ENCODE results near the gene ADARB2.

DNA sequence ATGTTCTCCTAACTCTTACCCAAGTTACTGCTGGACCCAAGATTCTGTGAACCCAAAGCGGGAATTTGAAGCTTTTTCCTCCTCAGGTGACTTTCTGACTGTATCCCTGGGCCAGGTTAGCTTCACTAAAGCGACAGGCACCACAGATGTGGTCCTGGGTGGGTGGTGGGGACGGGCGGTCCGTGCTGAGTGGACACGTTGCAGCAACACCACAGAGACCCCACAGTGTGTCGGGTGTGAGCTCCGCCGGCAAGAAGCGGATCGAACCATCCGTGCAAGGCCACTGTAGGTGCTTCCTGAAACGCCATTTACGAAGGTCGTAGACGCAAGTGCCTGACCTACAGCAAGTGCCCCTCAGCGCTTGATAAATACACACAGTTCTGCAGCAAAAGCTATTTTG is 325.9 kb downstream of the ADARB2 start:
- TF ChIP-seq CTCF (IDR thresholded peaks at IDR 0.05) (no peak), POLR2A (IDR thresholded peaks at IDR 0.05) (no peak)

Measured in testis (tissue), 2 donors.